CD14-positive monocyte (primary cell): ENCODE results near the gene BACH2. TPM values are rescaled to one million over a fixed set of nuclear protein-coding genes. Genes with fewer than 3 reads are reported as not detected.

Experiments used
- DNase-seq, 3 donors: peaks; one replicate each; pipeline ENCODE4 v3.0.0-alpha.2; 2011 to 2022
- H2AFZ ChIP-seq: 2 replicates; pipeline ENCODE4 v1.6.0; 2012; ENCODE audit warnings: mild to moderate bottlenecking, low read depth, low read length, inconsistent platforms; ENCODE audit not compliant: insufficient read depth, poor library complexity, severe bottlenecking
- H3K27ac ChIP-seq, 2 donors: 1 replicate in 1 of 2; 2 replicates in 1 of 2; pipeline ENCODE4 v1.5.1; 2012 to 2013; ENCODE audit warnings: low read length in 2 of 2, control low read depth in 1 of 2, inconsistent platforms in 1 of 2, low read depth in 1 of 2, mild to moderate bottlenecking in 1 of 2
- H3K27me3 ChIP-seq, 2 donors: one replicate each; pipeline versions ENCODE4 v1.6.0 to v1.6.1; 2011 to 2013; ENCODE audit warnings: low read length in 2 of 2; ENCODE audit not compliant: control insufficient read depth in 2 of 2, insufficient read depth in 2 of 2
- H3K36me3 ChIP-seq, 2 donors: replicated peaks in 1 of 2; 1 replicate in 1 of 2; 2 replicates in 1 of 2; pipeline versions ENCODE4 v1.5.1 to v1.6.1; 2012 to 2013; ENCODE audit warnings: low read length in 2 of 2, control low read depth in 1 of 2, inconsistent platforms in 1 of 2, mild to moderate bottlenecking in 1 of 2; ENCODE audit not compliant: insufficient read depth in 2 of 2, control insufficient read depth in 1 of 2
- H3K4me1 ChIP-seq, 2 donors: 1 replicate in 1 of 2; 2 replicates in 1 of 2; pipeline versions ENCODE4 v1.5.1 to v1.6.1; 2012 to 2013; ENCODE audit warnings: low read length in 2 of 2, control low read depth in 1 of 2, inconsistent platforms in 1 of 2, mild to moderate bottlenecking in 1 of 2, moderate library complexity in 1 of 2; ENCODE audit not compliant: insufficient read depth in 2 of 2, control insufficient read depth in 1 of 2
- H3K4me2 ChIP-seq: replicated peaks from 2 replicates; pipeline ENCODE3; 2012; ENCODE audit warnings: low read length, moderate library complexity, mild to moderate bottlenecking; ENCODE audit not compliant: poor library complexity, severe bottlenecking; ENCODE audit errors: extremely low read depth
- H3K4me3 ChIP-seq, 3 experiments: fragments of 200-600 bp in 1 of 3; sonication (generic) in 1 of 3; replicated peaks in 1 of 3; 1 replicate in 2 of 3; 2 replicates in 1 of 3; pipeline ENCODE4 v1.5.1; 2011 to 2013; ENCODE audit warnings: low read length in 3 of 3, mild to moderate bottlenecking in 3 of 3, control low read depth in 2 of 3, low read depth in 2 of 3, inconsistent platforms in 1 of 3, moderate library complexity in 1 of 3
- H3K79me2 ChIP-seq: 2 replicates; pipeline ENCODE4 v1.6.0; 2012; ENCODE audit warnings: mild to moderate bottlenecking, control low read depth, inconsistent platforms, low read length, moderate library complexity; ENCODE audit not compliant: insufficient read depth
- H3K9ac ChIP-seq: 2 replicates; pipeline ENCODE4 v1.6.0; 2017; ENCODE audit warnings: low read length, mild to moderate bottlenecking; ENCODE audit not compliant: insufficient read depth, poor library complexity, severe bottlenecking
- H3K9me3 ChIP-seq, 2 donors: replicated peaks in 1 of 2; 1 replicate in 1 of 2; 2 replicates in 1 of 2; pipeline versions ENCODE4 v1.5.1 to v1.6.1; 2012 to 2013; ENCODE audit warnings: low read length in 2 of 2, control low read depth in 1 of 2; ENCODE audit not compliant: control insufficient read depth in 1 of 2, insufficient read depth in 1 of 2
- H4K20me1 ChIP-seq: 2 replicates; pipeline ENCODE4 v1.6.0; 2012; ENCODE audit warnings: mild to moderate bottlenecking, low read length, control low read depth, moderate library complexity; ENCODE audit not compliant: insufficient read depth
- H3K27ac Mint-ChIP-seq, 7 donors: one replicate each; pipeline ENCODE4 v1.8.0; 2020; ENCODE audit warnings: mild to moderate bottlenecking in 7 of 7, mixed read lengths in 7 of 7, moderate library complexity in 6 of 7, inconsistent platforms in 2 of 7
- H3K27me3 Mint-ChIP-seq, 3 donors: one replicate each; pipeline ENCODE4 v1.8.0; 2021 to 2022; ENCODE audit warnings: low read depth in 3 of 3, mild to moderate bottlenecking in 3 of 3, mixed read lengths in 3 of 3, moderate library complexity in 3 of 3, inconsistent platforms in 1 of 3
- H3K36me3 Mint-ChIP-seq, 2 donors: one replicate each; pipeline ENCODE4 v1.8.0; 2020; ENCODE audit warnings: mixed read lengths in 2 of 2, inconsistent platforms in 1 of 2, mild to moderate bottlenecking in 1 of 2
- H3K4me1 Mint-ChIP-seq: one replicate; pipeline ENCODE4 v1.8.0; 2020; ENCODE audit warnings: mild to moderate bottlenecking, mixed read lengths
- H3K4me3 Mint-ChIP-seq, 2 donors: one replicate each; pipeline ENCODE4 v1.8.0; 2020; ENCODE audit warnings: mild to moderate bottlenecking in 2 of 2, mixed read lengths in 2 of 2, moderate library complexity in 1 of 2
- H3K9me3 Mint-ChIP-seq, 7 donors: one replicate each; pipeline ENCODE4 v1.8.0; 2020 to 2022; ENCODE audit warnings: mixed read lengths in 7 of 7, mild to moderate bottlenecking in 6 of 7, moderate library complexity in 6 of 7, inconsistent platforms in 2 of 7
- WGBS: methylation state at CpG from one replicate; pipeline ENCODE4 v1.1.5; 2013; ENCODE audit warnings: missing lambda C conversion rate; ENCODE audit not compliant: insufficient coverage; 5-methylcytosine and 5-hydroxymethylcytosine counted together
- intact Hi-C, 2 donors: fragments of 100-400 bp; cut with micrococcal nuclease; formaldehyde crosslinking; loops; one replicate each; pipeline versions ENCODE4 v1.15.0 to v1.15.1; 2023
- polyA plus RNA-seq, 3 donors: library from polyadenylated mRNA; depleted of rRNA in 1 of 3; unstranded in 2 of 3; stranded (reverse) in 1 of 3; fragments of 300-500 nt in 2 of 3; fragments of >200 nt in 1 of 3; fragmentation: Illumina TruSeq in 2 of 3; gene quantifications; 1 replicate in 2 of 3; 2 replicates in 1 of 3; pipeline ENCODE4 v1.2.3, GENCODE V29; 2012 to 2021
- TF ChIP-seq, protein P1 (sequence below): fragments of 200-600 bp; IDR thresholded peaks from one replicate; pipeline ENCODE4 v1.8.0; 2022; ENCODE audit warnings: antibody characterized with exemption, mild to moderate bottlenecking

BACH2 gene
- polyA plus RNA-seq, 3 donors: 0.04 to 0.09 (median 0.05) TPM

DNA sequence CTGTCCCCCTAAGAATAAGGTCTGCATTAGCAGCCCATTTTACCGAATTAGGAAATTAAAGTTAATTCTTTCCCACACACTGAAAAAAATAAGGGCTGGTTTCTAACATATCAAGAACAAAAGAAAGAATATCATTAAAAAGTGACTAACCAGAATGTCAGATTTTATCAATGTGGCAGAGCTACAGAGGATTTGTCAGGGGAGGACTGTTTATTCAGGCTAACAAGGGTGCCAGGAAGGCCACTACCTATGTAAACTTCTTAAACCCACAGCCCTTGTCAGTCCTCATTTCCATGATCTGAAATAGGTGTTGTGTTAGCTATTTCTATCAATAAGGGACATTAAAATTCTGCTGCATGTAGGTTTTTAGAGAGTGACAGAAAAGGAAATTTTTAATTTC lies 76.4 kb downstream of the BACH2 start:
- Histone ChIP-seq H2AFZ (no peak overlapping the region), H3K4me2 (no peak overlapping the region), H3K79me2 (no peaks in the 10 kb centered on the region), H3K4me1 (peaks cover 8 to 16% of the 10 kb centered on the region in 2 donors), H4K20me1 (no peaks in the 10 kb centered on the region), H3K36me3 (no peaks in the 10 kb centered on the region), H3K9ac (no peak overlapping the region), H3K27ac (no peak overlapping the region), H3K9me3 (peaks cover 14 to 17% of the 10 kb centered on the region in 2 donors), H3K27me3 (no peaks in the 10 kb centered on the region), H3K4me3 (no peak overlapping the region)
- intact Hi-C loops: no loop called here
- Mint-ChIP-seq H3K4me3 (no peak overlapping the region), H3K27ac (no peak overlapping the region), H3K4me1 (peaks cover 11% of the 10 kb centered on the region), H3K9me3 (peaks cover 7 to 25% (median 18%) of the 10 kb centered on the region in 7 donors), H3K27me3 (peaks cover 0 to 4% (median 0%) of the 10 kb centered on the region in 3 donors), H3K36me3 (peaks cover 0 to 4% of the 10 kb centered on the region in 2 donors)
- no peak for DNase-seq
- TF ChIP-seq, protein P1, sequence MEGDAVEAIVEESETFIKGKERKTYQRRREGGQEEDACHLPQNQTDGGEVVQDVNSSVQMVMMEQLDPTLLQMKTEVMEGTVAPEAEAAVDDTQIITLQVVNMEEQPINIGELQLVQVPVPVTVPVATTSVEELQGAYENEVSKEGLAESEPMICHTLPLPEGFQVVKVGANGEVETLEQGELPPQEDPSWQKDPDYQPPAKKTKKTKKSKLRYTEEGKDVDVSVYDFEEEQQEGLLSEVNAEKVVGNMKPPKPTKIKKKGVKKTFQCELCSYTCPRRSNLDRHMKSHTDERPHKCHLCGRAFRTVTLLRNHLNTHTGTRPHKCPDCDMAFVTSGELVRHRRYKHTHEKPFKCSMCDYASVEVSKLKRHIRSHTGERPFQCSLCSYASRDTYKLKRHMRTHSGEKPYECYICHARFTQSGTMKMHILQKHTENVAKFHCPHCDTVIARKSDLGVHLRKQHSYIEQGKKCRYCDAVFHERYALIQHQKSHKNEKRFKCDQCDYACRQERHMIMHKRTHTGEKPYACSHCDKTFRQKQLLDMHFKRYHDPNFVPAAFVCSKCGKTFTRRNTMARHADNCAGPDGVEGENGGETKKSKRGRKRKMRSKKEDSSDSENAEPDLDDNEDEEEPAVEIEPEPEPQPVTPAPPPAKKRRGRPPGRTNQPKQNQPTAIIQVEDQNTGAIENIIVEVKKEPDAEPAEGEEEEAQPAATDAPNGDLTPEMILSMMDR: no peak
- no CpG with 5 or more reads among the region's 1 CpG for WGBS

DNA sequence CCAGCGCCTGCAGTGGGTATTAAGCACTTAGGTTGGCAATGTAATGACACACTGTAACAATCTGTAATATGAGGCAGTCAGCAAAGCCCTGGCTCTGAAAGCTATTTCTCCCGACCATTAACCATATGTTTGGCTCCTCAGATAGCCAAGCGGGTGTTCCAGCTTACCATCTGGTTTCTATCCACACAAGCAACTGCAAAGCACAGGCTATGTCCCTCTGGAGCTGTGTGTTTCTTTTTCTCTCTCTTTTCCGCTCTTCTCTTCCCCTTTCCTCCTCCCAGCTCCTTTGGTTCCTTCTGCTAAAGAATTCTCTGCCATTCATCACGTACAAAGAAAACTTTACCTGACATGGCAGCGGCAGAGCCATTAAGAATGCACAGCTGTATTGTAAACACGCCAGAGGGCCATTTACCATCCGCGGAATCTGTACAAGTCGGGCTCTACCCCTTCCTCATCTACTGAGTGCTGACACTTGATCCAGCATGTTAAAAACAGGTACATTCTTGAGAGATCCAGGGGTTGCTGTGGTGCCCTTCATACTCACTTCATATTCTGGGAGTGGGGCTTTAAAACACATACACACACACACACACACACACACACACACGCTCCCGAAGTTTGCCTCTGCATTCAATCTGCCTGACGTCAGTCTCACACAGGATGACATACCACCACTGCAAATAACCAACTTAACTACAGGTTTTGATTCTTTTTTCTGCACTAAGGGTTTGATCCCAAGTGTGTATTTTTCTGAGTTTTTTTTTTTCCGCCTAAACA lies 77.2 kb downstream of the BACH2 start:
- WGBS: 98% methylated on average over 7 of the region's 14 CpGs
- H3K27me3 ChIP-seq: no peaks in the 10 kb centered on the region
- Mint-ChIP-seq H3K36me3 (peaks cover 0 to 4% of the 10 kb centered on the region in 2 donors), H3K4me1 (peaks cover 11% of the 10 kb centered on the region), H3K27me3 (peaks cover 0 to 2% (median 0%) of the 10 kb centered on the region in 3 donors), H3K9me3 (peaks cover 7 to 25% (median 18%) of the 10 kb centered on the region in 7 donors), H3K27ac (no peak overlapping the region), H3K4me3 (no peak overlapping the region)
- no peak overlapping the region for H3K4me3 ChIP-seq
- no peak for DNase-seq
- TF ChIP-seq, protein P1: no peak
- H3K79me2 ChIP-seq: no peaks in the 10 kb centered on the region
- H3K27ac ChIP-seq: no peak overlapping the region
- H3K4me1 ChIP-seq: peaks cover 8 to 16% of the 10 kb centered on the region in 2 donors
- H4K20me1 ChIP-seq: no peaks in the 10 kb centered on the region
- H2AFZ ChIP-seq: no peak overlapping the region
- H3K36me3 ChIP-seq: no peaks in the 10 kb centered on the region
- intact Hi-C loops: no loop called here
- H3K9ac ChIP-seq: no peak overlapping the region
- H3K9me3 ChIP-seq: peaks cover 14 to 17% of the 10 kb centered on the region in 2 donors
- H3K4me2 ChIP-seq: no peak overlapping the region
